Stimulated activated CD8-positive, alpha-beta memory T cell treated with anti-CD3 and anti-CD28 coated beads, Interleukin-15, amount 100 ng/mL, for 48 hours (primary cell): ENCODE results near the gene SMOC2.
"Not testable (repeated sequence)": the region's sequence is repeated elsewhere in the genome, so short reads cannot be mapped to it uniquely, and the experiment has no call there.

Experiments
- DNase-seq, 2 donors: peaks; one replicate each; pipeline ENCODE4 v3.0.0-alpha.2; 2020; ENCODE audit warnings: low read depth in 2 of 2

The SMOC2 gene

DNA sequence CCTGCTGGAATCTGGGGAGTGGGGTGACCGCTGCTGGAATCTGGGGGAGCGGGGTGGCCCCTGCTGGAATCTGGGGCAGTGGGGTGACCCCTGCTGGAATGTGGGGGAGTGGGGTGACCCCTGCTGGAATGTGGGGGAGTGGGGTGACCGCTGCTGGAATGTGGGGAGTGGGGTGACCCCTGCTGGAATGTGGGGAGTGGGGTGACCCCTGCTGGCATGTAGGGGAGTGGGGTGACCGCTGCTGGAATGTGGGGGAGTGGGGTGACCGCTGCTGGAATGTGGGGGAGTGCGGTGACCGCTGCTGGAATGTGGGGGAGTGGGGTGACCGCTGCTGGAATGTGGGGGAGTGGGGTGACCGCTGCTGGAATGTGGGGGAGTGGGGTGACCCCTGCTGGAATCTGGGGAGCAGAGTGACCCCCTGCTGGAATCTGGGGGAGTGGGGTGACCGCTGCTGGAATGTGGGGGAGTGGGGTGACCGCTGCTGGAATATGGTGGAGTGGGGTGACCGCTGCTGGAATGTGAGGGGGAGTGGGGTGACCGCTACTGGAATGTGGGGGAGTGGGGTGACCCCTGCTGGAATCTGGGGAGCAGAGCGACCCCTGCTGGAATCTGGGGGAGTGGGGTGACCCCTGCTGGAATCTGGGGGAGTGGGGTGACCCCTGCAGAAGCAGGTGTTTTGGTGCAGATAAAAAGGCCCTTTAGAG is 97.4 kb downstream of the SMOC2 start:
- not testable (repeated sequence) for DNase-seq

DNA sequence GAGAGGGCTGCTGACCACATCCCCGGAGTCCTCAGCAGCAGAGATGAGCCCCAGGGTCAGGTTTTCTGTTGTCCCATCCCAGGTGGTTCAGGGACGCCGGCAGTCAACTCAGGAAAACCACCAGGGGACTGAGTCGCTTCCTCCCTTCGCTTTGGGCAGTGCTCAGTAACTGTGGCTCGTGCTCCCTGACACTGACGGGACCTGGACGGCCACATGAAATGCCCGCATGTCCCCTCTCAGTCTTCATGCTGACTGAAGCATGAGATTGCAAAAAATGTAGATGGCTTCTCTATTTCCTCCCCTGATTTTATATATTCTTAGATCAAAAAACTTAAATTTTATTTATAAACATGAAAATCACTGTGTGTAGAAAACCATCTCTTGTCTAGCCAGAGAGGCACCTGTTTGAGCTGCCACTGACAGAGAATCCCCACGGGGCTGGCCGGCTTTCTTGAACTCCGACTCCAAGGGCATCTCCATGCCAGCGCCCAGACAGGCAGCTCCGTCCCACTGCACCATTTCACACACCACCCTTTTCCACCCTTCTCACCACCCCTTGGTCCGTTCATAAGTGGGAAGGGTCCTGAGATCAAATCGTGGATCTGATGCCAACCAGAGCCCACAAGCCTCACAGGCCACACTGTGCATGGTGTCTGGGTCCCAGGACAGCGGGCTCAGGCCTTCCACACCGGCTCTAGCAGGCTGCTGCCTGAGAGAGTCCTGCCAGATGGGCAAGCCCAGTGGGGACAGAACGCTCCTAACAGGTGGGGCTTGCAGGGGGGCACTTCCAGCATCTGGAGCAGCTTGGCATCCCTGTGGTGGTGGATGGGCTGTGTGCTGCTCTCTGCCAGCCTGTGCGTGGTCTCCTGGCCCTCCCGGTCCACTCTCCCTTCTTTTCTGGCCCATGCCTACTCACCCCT is 98.2 kb downstream of the SMOC2 start:
- no peak for DNase-seq

DNA sequence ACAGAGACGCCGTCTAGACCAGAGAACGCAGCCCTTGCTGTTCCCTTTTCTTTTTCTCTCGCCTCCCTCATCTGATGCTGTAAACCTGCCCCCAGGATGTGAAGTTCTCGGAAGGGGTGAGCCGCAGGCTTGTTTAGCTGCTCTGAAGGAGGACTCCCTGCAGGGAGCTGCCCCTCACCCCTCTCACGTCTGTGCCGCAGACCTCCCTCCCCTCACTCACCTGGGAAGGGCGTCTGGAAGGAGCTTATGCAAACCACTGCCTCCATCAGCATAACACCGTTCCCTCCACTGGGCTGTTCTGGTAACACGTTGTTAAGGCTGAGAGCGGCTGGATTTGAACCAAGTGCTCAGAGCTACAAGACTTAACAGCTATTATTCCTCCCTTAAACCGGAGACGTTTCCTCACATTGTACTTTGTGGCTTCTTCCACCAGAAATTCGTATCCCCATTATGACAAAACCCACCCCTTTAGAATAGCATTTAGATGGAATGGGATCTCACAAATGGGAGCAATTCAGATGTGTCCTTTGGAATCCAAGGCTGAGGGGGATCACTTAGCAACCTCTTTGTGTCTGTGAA is 99.8 kb downstream of the SMOC2 start:
- DNase-seq, result no peak

DNA sequence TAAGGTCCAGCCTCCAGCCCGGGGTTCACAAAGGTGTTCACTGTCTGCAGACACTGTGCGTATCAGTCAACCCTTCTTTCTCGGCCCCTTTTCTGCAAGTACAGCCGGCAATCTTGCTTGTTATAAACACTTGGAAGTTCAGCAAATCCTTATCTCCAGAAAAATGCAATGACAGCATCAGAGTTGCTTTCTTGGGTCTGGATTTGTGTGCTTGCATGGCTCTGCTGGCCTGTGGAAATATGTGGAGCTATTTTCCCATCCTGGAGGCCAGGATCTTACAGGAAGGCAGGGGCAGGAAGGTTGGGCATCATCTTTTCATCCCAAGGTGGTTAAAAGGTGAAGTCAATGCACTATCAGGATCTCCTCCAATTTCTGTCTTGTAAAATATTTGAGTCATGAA is 100.3 kb downstream of the SMOC2 start:
- no peak for DNase-seq

DNA sequence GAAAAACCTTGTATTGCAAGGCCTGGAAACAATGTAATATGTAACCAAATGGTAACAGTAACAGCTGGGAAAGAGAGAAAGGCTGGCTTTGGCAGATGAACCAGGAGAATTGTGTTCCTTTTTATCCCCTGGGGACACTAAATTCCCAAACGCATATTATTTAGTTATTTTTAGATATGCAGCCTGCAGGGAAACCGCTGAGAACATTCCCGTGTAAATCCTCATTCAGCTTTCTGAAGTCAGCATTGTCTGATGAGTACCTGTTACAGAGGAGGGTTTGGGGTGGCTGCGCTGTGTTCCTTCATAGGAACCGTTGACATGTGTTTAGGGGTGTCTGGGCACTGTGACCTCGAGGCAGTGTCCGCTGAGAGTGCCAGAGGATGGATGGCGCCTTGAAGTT is 101.3 kb downstream of the SMOC2 start:
- no peak for DNase-seq

DNA sequence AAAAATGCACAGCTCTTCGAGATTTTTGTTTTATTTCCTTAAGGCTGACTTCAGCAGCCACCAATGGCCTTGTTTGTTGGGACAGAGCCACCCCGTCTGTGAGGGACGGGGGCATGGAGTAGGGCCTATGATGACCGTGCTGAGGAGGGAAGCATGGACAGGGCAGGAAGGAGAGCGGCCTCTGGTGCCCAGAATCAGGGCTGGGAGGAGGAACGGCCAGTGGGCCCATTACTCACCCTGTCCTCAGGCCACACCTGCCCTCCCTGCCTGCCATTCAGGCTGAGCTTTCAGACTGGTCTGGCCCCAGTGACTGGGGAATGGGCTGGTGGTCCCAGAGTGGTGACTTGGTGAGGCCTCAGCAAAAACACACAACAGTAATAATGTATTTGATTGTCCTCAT is 104.4 kb downstream of the SMOC2 start:
- DNase-seq, result no peak

DNA sequence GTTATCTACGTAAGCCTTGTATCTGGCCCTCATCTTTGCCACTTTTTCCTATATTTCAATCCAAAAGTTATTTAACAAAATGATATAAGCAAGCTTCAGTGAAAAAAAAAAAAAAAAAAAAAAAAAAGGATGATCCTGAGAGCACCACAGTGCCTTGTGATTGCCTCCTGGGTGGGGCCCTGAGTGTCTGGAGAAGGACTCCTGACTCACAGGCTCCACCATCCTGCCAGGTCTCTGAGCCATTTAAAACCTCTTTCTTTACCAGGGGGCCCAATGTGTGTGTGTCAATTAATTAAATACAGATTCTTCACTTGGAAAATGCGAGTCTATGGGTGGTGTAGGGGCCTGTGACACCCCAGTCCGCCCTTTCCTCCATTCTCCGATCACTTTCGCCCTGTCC is 105.2 kb downstream of the SMOC2 start:
- no peak for DNase-seq

DNA sequence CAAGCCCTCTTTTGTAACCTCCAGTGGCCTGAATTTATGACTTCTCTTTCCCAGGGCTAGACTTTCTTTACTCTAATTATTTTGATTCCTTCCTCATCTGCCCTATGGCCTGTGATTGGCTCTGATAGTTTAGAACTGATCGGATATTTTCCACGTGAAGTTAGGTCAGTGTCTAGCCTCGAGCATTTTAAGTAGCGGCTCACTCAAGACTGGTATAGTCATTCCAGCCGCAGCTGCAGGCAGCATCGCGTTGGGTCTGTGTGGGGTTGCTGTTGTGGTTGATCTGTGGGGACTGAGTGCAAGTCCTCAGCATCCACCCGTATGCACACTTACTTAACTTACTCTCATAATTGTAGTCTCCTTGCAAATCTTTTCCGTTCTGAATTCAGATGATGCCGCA is 105.7 kb downstream of the SMOC2 start:
- no peak for DNase-seq

DNA sequence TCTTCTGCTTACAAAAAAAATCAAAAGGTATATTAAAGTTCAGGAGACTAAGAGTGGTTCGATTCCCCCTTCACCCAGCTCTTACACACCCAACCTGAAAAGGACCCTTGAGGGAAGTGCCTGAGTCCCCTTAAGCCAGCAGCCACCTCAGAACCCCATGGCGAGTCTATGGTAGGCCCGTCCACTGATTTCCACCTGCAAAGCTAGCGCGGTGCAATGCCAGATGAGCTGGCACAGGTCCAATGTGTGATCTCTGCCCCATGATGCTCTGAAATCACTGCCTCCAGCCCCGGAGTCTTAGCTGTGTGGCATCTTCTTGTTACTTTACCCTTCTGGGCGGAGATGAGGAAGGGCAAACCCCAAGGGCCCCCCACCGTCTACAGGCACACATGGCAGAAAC is 109.3 kb downstream of the SMOC2 start:
- no peak for DNase-seq

DNA sequence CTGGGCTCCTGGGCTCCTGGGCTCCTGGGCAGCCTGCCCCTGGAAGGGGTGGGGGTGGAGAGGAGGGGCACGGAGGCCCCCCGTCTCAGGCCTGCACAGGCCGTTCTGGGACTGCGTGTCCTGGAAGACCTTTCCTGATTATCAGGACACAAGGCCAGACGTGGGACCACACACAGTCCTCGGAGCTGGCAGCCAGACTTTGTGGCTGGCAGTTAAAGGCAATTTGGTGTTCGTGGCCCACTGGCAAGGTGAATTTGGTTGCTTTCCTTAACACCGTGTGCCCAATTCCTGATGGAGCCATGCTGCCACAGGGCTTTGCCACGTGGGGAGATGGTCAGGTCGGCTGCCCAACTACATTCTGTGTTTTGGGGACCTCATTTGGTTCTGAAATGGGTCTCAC is 113.5 kb downstream of the SMOC2 start:
- DNase-seq, result no peak

DNA sequence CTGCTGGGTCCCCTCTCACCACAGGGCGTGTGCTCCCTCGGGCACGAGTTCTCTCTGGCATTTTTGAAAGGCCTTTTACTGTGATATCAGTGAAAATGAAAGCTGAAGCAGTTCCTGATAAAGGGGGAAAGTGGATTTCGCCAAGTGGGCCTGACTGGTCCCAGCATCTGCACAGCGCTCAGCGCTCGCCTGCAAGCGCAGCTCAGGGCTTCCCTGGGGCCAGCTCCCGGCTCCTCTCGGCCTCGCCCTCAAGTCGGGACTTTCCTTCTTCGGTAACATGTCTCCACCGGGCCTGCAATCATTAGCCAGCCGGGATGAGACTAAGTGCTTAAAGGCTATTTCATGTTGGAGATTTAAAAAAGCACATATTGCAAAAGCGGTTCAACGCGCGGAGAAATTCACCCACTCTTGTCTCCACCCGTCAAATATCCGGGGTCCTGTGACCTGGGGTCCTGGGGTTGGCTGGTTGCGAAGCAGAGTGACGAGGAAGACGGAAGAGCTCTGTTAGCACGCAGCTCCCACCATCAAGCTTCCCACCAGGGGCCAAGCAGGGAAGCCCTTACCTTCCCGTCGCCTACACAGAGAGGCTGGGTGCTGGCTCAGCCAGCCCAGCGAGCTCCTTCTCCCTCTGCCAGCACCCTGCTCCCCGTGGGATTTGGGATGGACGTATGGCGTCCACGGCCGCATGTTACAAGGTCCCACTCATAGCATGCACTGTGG is 114.1 kb downstream of the SMOC2 start:
- DNase-seq, result no peak

DNA sequence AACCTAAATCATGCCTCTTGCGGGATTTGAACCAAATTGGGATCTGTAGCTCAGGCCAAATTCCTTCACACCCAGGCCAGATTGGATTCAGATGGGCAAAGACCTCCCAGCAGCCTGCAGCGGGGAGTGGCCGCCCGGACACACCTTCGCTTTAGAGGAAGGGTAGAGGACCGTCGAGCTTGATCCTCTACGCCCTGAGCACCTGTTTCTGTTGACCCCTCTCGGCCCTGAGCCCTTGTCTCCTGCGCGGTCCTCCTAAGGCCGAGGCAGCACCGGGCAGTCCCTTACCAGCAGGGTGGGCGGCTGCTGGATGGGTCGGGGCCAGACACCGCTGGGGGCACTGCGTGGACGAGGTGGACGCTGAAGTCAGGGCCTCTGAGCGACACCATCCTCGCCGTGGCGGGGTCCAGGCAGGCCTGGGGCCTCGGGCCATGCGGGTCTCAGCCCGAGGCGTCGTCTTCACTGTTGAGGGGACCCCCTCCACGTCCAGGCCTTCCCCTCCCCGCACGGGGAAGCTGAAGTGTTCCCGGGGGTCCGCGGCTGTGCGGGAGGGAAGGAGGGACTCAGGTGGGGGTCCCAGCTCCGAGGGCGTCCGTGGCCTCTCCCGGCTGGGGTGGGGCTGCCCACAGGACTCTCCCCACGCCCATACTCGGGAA is 114.8 kb downstream of the SMOC2 start:
- DNase-seq, result no peak

DNA sequence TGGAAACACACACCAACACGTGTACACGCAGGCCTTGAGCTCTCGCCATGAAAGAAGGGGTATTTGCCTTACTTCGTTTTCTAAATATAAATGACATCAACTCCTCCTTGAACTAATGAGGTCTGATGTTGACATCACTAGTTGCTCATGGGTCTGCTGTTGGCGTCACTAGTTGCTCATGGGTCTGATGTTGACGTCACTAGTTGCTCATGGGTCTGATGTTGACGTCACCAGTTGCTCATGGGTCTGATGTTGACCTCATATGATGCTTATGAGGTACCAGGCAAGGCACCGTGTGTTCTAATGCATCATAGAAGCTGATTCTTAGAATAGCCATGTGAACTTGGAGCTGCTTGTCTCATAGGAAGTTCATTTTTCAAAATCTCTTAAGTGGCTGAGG is 116.5 kb downstream of the SMOC2 start:
- no peak for DNase-seq

DNA sequence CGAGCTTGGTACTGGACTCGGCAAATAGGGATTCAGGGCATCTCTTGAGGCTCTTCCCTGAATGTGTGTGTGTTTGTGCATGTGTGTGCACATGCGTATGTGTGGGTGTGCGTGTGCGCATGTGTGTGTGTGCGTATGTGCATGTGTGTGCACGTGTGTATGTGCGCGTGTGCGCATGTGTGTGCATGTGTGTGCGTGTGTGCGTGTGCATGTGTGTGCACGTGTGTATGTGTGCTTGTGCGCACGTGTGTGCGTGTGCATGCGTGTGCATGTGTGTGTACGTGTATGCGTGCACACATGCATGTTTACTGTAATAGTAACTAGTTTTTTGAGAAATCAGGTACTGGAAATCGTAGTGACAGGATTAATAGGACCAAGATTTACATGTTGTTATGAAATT is 117.7 kb downstream of the SMOC2 start:
- no peak for DNase-seq

DNA sequence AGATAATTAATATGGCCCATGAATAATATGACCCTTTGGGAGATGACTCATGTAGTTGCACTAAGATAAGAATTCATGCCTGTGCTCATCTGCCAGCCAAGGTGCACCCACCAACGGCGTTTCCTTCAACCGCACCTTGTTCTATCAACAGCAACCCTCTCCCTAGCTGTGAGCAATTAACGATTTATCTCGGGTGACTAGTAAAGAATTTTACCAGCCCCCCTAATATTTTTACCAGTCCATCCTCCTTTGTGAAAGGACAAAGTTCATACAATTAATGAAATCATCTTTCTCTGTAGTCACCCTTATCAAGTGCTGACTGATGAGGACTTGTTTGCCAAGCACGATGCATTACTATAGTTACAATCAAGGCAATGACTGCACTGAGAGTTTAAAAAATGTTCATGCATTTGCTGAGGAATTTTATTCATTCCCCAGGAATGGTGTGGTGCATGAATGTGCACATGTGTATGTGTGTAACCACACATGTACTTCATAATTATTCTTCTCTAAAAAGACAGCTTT is 118.7 kb downstream of the SMOC2 start:
- DNase-seq, result no peak

DNA sequence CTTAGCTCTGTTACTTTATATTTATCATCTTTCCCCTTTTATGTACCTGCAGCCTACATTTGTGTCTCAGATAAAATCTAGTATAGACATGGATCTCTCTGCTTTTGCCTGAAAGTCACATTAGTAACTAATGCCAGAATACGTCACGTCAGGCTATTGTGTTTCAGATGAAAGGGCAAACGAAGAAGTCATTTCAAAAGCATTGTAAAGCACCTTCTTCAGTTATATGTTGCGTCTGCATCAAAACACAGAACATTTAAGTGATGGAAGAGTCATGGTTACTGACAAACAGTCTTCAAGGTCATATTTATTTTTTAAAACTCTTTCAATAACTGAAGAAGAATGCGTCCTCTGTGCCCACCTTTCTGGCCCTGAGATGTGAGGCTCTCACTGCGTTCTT is 119.1 kb downstream of the SMOC2 start:
- no peak for DNase-seq

DNA sequence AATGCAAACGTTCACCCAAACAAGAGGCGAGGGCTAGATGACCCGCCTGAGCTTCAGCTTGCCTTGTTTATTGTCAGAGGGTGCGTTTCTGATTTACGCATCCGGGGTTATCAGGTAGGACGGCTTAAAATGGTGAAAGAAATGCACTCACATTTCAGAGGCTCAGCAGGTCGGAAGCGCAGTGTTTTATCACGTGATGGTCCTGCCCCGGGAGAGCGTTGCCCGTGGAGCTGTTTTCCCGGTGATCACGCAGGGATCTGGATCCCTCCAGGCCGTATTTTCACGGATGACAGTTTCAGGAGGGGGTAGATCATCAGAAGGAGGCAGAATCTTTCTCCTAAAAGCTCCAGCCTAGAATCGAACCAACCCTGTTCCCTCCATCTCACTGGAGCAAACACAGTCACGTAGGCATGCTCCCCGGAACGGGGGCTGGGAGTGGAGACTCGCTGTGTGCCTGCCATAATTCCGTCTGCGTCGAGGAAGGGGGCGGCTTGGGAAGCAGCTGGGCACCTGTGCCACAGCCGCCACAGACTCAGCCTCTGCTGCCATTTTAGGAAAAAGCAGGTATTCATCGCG is 121.7 kb downstream of the SMOC2 start:
- DNase-seq, result no peak

DNA sequence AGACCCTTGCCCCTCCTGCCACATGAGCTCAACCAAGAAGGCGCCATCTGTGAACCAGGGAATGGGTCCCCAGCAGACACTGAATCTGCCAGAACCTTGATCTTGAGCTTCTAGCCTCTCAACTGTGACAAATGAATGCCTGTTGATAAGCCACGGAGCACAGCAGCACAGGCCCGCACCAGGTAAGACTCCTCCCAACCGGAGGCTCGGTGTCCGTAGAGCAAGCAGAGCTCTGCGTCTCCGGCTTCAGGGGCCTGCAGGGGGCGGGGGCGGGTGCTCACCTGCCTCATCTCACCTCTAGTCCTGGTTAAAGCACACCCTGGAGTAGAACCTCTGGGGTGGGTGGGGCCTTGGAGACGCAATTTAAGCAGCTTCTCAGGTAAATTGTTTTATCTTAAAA is 122.7 kb downstream of the SMOC2 start:
- DNase-seq, result no peak

DNA sequence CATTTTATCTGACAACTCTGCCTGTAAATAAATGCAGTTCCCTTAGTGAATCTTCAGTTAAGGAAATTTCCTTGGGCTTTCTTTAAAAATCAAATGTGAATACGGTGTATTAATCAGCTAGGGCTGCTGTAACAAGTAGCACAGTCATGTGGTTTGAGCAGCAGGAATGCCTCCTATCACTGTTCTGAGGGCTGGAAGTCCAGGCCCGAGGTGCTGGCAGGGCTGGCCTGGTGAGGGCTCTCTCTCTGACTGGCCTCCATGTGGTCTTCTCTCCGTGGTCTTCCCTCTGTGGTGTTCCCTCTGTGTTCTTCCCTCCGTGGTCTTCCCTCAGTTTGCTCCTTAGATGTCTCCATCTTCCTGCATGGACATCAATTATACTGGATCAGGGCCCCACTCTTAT is 124.1 kb downstream of the SMOC2 start:
- no peak for DNase-seq

DNA sequence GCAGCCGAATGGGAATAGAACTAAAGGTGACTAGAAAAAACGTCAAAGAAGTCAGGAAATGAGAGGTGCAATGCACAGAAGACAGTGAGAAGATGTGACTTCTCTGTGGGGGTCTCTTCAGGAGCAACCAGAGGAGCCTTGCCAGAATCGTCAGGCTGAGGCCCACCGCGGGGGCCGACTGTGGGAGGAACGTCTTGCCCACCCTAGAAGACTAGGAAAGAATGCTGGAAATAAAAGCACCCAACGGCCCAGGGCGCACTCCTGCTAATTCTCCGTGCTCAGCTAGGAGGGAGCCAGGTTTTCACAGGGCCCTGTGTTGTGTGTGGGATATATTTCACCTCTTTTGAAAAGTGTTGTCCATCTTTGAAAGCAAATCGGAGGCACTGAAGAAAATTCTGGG is 129.2 kb downstream of the SMOC2 start:
- DNase-seq, result no peak

DNA sequence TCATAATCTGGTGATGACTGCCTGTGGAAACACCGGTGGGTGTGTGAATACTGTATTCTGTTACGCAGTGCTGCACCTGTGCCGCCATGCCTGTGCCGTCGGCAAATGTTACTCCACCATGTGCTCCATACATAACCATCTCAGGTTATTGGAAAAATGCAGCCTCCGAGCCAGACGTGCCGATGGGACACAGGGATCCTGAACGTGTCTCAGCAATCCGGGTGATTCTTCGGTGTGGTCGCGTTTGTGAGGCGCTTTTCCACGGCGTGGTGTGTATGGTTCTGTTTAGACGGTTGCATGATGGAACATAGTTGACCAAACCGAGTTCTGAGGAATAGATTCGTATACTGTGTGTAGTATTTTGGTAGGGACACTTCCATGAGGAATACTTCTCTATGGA is 130.3 kb downstream of the SMOC2 start:
- DNase-seq, result no peak
